H9 (cell line): ENCODE data around the gene FGF11. TPM values are rescaled to one million over a fixed set of nuclear protein-coding genes. Genes with fewer than 3 reads are reported as not detected.

Source experiments
- DNase-seq: peaks from one replicate; pipeline ENCODE4 v3.0.0-alpha.2; 2017
- H2AFZ ChIP-seq: one replicate; pipeline ENCODE4 v1.6.1; 2013; ENCODE audit warnings: mild to moderate bottlenecking, low read length, control low read depth, moderate library complexity
- H2AK5ac ChIP-seq: 2 replicates; pipeline ENCODE4 v1.6.1; 2013; ENCODE audit warnings: low read length, control low read depth, mixed read lengths; ENCODE audit not compliant: insufficient read length
- H2BK120ac ChIP-seq: one replicate; pipeline ENCODE4 v1.6.1; 2013; ENCODE audit warnings: low read depth, mild to moderate bottlenecking, low read length, control low read depth, inconsistent platforms; ENCODE audit not compliant: poor library complexity, severe bottlenecking
- H2BK12ac ChIP-seq: 2 replicates; pipeline ENCODE4 v1.6.1; 2013; ENCODE audit warnings: low read length, control low read depth, mixed read lengths, low read depth; ENCODE audit not compliant: insufficient read length
- H2BK15ac ChIP-seq: 2 replicates; pipeline ENCODE4 v1.6.1; 2013; ENCODE audit warnings: low read depth, low read length, control low read depth
- H2BK20ac ChIP-seq: one replicate; pipeline ENCODE4 v1.6.1; 2013; ENCODE audit warnings: low read depth, mild to moderate bottlenecking, low read length, control low read depth, inconsistent platforms; ENCODE audit not compliant: poor library complexity, severe bottlenecking
- H2BK5ac ChIP-seq: 2 replicates; pipeline ENCODE4 v1.6.1; 2013; ENCODE audit warnings: low read length, control low read depth, mixed read lengths; ENCODE audit not compliant: insufficient read length
- H3K14ac ChIP-seq: 2 replicates; pipeline ENCODE4 v1.6.1; 2013; ENCODE audit warnings: low read length, control low read depth; ENCODE audit not compliant: insufficient read depth
- H3K18ac ChIP-seq: 2 replicates; pipeline ENCODE4 v1.6.1; 2013; ENCODE audit warnings: low read depth, mild to moderate bottlenecking, mixed read lengths, low read length, control low read depth; ENCODE audit not compliant: insufficient read length
- H3K23ac ChIP-seq: 2 replicates; pipeline ENCODE4 v1.6.1; 2013; ENCODE audit warnings: low read length, control low read depth, mixed read lengths, low read depth; ENCODE audit not compliant: insufficient read length
- H3K23me2 ChIP-seq: 2 replicates; pipeline ENCODE4 v1.6.1; 2013; ENCODE audit warnings: low read depth, mild to moderate bottlenecking, mixed read lengths, low read length, control low read depth; ENCODE audit not compliant: insufficient read length, poor library complexity, severe bottlenecking
- H3K27ac ChIP-seq: 2 replicates; pipeline ENCODE4 v1.5.1; 2013; ENCODE audit warnings: low read length, control low read depth, mixed read lengths, low read depth; ENCODE audit not compliant: insufficient read length
- H3K27me3 ChIP-seq: 2 replicates; pipeline ENCODE4 v1.6.1; 2013; ENCODE audit warnings: low read length, control low read depth, inconsistent platforms; ENCODE audit not compliant: insufficient read depth
- H3K4ac ChIP-seq: 2 replicates; pipeline ENCODE4 v1.6.1; 2013; ENCODE audit warnings: low read depth, mild to moderate bottlenecking, control low read depth, inconsistent platforms, low read length, moderate library complexity
- H3K4me1 ChIP-seq: 2 replicates; pipeline ENCODE4 v1.6.1; 2013; ENCODE audit warnings: low read length, control low read depth, inconsistent platforms; ENCODE audit not compliant: insufficient read depth
- H3K4me2 ChIP-seq: 2 replicates; pipeline ENCODE4 v1.6.1; 2013; ENCODE audit warnings: low read length, control low read depth, mixed read lengths; ENCODE audit not compliant: insufficient read length, insufficient read depth
- H3K56ac ChIP-seq: 2 replicates; pipeline ENCODE4 v1.6.1; 2013; ENCODE audit warnings: low read depth, mild to moderate bottlenecking, mixed read lengths, low read length, control low read depth; ENCODE audit not compliant: insufficient read length
- H3K79me1 ChIP-seq: 2 replicates; pipeline ENCODE4 v1.6.1; 2013; ENCODE audit warnings: low read depth, mild to moderate bottlenecking, moderate library complexity, low read length, control low read depth, inconsistent platforms; ENCODE audit not compliant: insufficient read depth, poor library complexity, severe bottlenecking
- H3K79me2 ChIP-seq: 2 replicates; pipeline ENCODE4 v1.6.1; 2013; ENCODE audit warnings: low read length, control low read depth, inconsistent platforms; ENCODE audit not compliant: insufficient read depth
- H3K9ac ChIP-seq: 2 replicates; pipeline ENCODE4 v1.6.1; 2013; ENCODE audit warnings: low read length, control low read depth, mixed read lengths; ENCODE audit not compliant: insufficient read length; ENCODE audit errors: extremely low read depth
- H3K9me3 ChIP-seq: one replicate; pipeline ENCODE4 v1.6.1; 2013; ENCODE audit warnings: low read depth, low read length, inconsistent platforms; ENCODE audit not compliant: control insufficient read depth
- H3T11ph ChIP-seq: one replicate; pipeline ENCODE4 v1.6.1; 2013; ENCODE audit warnings: mild to moderate bottlenecking, low read length, control low read depth, inconsistent platforms
- H4K20me1 ChIP-seq: one replicate; pipeline ENCODE4 v1.6.1; 2013; ENCODE audit not compliant: control insufficient read depth, insufficient read length, insufficient read depth
- H4K5ac ChIP-seq: 2 replicates; pipeline ENCODE4 v1.6.1; 2013; ENCODE audit warnings: low read depth, mild to moderate bottlenecking, mixed read lengths, low read length, control low read depth; ENCODE audit not compliant: insufficient read length
- H4K8ac ChIP-seq: replicated peaks from 2 replicates; pipeline ENCODE4 v1.6.1; 2013; ENCODE audit warnings: low read length, control low read depth, mixed read lengths, low read depth; ENCODE audit not compliant: insufficient read length
- H4K91ac ChIP-seq: 2 replicates; pipeline ENCODE4 v1.6.1; 2013; ENCODE audit warnings: low read depth, mild to moderate bottlenecking, moderate library complexity, mixed read lengths, low read length, control low read depth; ENCODE audit not compliant: insufficient read length
- H3K27ac Mint-ChIP-seq, 3 experiments: 2 replicates in 2 of 3; 3 replicates in 1 of 3; pipeline ENCODE4 v1.8.0; 2020 to 2021; ENCODE audit warnings: mixed read lengths in 3 of 3, mild to moderate bottlenecking in 1 of 3, moderate library complexity in 1 of 3
- H3K27me3 Mint-ChIP-seq: 2 replicates; pipeline ENCODE4 v1.8.0; 2021; ENCODE audit warnings: low read depth, mild to moderate bottlenecking, moderate library complexity, mixed read lengths
- H3K36me3 Mint-ChIP-seq, 3 experiments: 2 replicates in 2 of 3; 3 replicates in 1 of 3; pipeline ENCODE4 v1.8.0; 2020 to 2021; ENCODE audit warnings: low read depth in 3 of 3, mixed read lengths in 3 of 3; ENCODE audit not compliant: insufficient read depth in 1 of 3
- H3K4me1 Mint-ChIP-seq, 2 experiments: 2 replicates each; pipeline ENCODE4 v1.8.0; 2020; ENCODE audit warnings: mixed read lengths in 2 of 2
- H3K4me3 Mint-ChIP-seq, 2 experiments: 2 replicates in 1 of 2; 3 replicates in 1 of 2; pipeline ENCODE4 v1.8.0; 2020 to 2021; ENCODE audit warnings: mild to moderate bottlenecking in 2 of 2, mixed read lengths in 2 of 2, moderate library complexity in 1 of 2
- H3K9me3 Mint-ChIP-seq, 2 experiments: 2 replicates in 1 of 2; 3 replicates in 1 of 2; pipeline ENCODE4 v1.8.0; 2020; ENCODE audit warnings: mild to moderate bottlenecking in 2 of 2, mixed read lengths in 2 of 2, moderate library complexity in 1 of 2
- CTCF ChIP-seq: fragments of 200-600 bp; sonication (generic); conservative IDR thresholded peaks from 3 replicates; pipeline ENCODE4 v1.8.0; 2021; ENCODE audit warnings: antibody characterized with exemption, mild to moderate bottlenecking
- WGBS: extraction: QIAGEN DNeasy Blood & Tissue Kit; methylation state at CpG from one replicate; pipeline ENCODE4 v1.1.7; 2013; ENCODE audit warnings: missing lambda C conversion rate, low lambda C conversion rate, mixed read lengths; ENCODE audit not compliant: insufficient read length; ENCODE audit errors: extremely low coverage; 5-methylcytosine and 5-hydroxymethylcytosine counted together
- total RNA-seq: library from RNA; stranded (reverse); gene quantifications from 2 replicates; pipeline ENCODE4 v1.2.1, GENCODE V29; 2021

FGF11 gene
- total RNA-seq, 1 experiment from 2014 or later = 15.2 TPM

DNA sequence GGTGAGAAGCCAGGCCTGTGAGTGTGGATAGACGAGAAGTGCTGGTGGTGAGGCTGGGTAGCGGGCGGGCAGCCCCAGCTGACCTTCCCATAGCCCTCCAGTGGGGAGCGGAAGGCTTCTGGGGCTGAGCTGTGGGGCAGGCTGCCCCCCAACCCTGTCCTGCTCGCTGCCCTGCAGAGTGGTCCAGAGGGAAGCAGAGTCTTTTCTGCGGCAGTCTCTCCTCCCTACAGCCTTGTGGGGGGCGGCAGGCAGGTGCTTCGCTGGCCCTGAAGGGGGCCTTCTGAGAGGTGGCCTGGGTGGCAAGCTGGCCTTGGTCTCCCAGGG, 27.9 kb upstream of the FGF11 start:
- Histone ChIP-seq H3K4me2 (no peak overlapping the region), H3K27ac (no peak overlapping the region), H2BK5ac (no peak overlapping the region), H3K56ac (no peak overlapping the region), H3K18ac (no peak overlapping the region), H3K4me1 (no peaks in the 10 kb centered on the region; the same call in 1 of the 2 replicates), H2AFZ (no peak overlapping the region), H3K23ac (no peak overlapping the region), H4K8ac (no peak overlapping the region), H3T11ph (no peak overlapping the region), H4K91ac (no peak overlapping the region), H2AK5ac (no peak overlapping the region), H3K23me2 (no peaks in the 10 kb centered on the region), H3K9ac (no peak overlapping the region), H2BK12ac (no peak overlapping the region), H2BK20ac (no peak overlapping the region), H3K27me3 (no peaks in the 10 kb centered on the region), H4K20me1 (no peaks in the 10 kb centered on the region), H2BK120ac (no peak overlapping the region), H4K5ac (no peak overlapping the region), H3K79me1 (no peaks in the 10 kb centered on the region), H3K79me2 (no peaks in the 10 kb centered on the region), H3K4ac (no peak overlapping the region), H2BK15ac (no peak overlapping the region), H3K9me3 (no peaks in the 10 kb centered on the region), H3K14ac (no peak overlapping the region)
- WGBS = no CpG with 5 or more reads among the region's 8 CpGs
- Mint-ChIP-seq H3K9me3 (peaks cover 0 to 2% of the 10 kb centered on the region in 2 experiments; a peak in 1 of 5 replicates), H3K27ac (no peak overlapping the region), H3K4me1 (peaks cover 9 to 29% of the 10 kb centered on the region in 2 experiments), H3K36me3 (peaks cover 20 to 55% (median 41%) of the 10 kb centered on the region in 3 experiments), H3K4me3 (no peak overlapping the region), H3K27me3 (no peaks in the 10 kb centered on the region)
- no peak for DNase-seq
- TF ChIP-seq CTCF = no peak
